ENCODE data around the gene DRC7. TPM values are rescaled to one million over a fixed set of nuclear protein-coding genes. Genes with fewer than 3 reads are reported as not detected.

DRC7 gene
- total RNA-seq, 1 donor, result 0.54 TPM

DNA sequence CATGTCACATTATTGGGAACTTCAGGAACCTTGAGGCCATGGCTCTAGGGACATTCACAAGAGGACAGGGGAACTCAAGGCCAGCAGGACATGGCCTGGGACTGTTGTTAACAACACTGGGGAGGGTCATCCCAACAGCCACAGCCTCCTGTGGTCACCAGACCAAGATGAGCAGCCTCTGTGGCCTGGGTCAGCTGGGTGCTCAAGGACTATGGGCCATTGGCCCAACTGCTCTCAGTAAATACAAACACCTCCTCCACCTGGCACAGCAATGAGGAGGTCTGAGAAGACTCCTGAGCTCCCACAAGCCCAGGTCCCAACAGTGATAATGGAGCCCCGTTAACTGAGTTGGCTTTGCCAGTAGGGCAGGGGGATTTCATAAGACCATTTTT lies 86.7 kb downstream of the DRC7 start:
- no peak for DNase-seq (ENCODE audit: low read depth in 2 of 3, low spot score in 2 of 3)

Small RNA genes lying within 50 kb of the gene (small RNA-seq; reads per million reads assigned to genes)
- gene MIR6772, result not detected

Other genes starting within 250 kb of the DRC7 start
- 33.4 TPM for gene CIAPIN1, start 247.4 kb upstream of the DRC7 start, total RNA-seq
- 52.0 TPM for gene COQ9, start 247.3 kb upstream of the DRC7 start, total RNA-seq
- 126 TPM for gene POLR2C, start 232.1 kb upstream of the DRC7 start, total RNA-seq
- gene DOK4, start 208.3 kb upstream of the DRC7 start, total RNA-seq, result 17.0 TPM
- gene CCDC102A, start 158.2 kb upstream of the DRC7 start, total RNA-seq, result 30.4 TPM
- gene ADGRG5, start 152.2 kb upstream of the DRC7 start, total RNA-seq, result 15.9 TPM
- gene ADGRG1, start 66.2 kb upstream of the DRC7 start, total RNA-seq, result 93.2 TPM
- gene ADGRG3, start 26.5 kb upstream of the DRC7 start, total RNA-seq, result 2.7 TPM
- gene KATNB1, start 41.0 kb downstream of the DRC7 start, total RNA-seq, result 103 TPM
- 38.8 TPM for gene KIFC3, start 107.7 kb downstream of the DRC7 start, total RNA-seq

Measured in hematopoietic multipotent progenitor cell (in vitro differentiated cells).